ENCODE measurements around the gene EXOC6.

DNA sequence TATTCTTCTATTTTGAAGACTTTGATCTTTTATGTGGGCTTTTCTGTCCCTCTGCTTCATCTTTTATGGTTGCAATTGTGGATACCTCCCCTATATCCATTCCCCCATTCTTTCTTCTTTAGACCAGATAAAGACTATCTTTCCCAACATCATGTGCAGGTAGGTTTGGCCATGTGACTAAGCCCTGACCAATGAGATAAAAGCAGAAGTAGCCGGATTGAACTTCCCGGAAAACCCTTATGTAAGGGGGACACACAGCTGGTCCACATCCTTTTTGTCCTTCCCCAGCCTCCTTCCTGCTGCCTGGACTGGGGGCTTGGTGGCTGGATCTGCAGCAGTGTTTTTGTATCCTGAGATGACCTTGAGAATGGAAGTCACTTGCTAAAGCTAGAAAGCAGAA is 33.5 kb upstream of the EXOC6 start:
- TF ChIP-seq, protein P1, sequence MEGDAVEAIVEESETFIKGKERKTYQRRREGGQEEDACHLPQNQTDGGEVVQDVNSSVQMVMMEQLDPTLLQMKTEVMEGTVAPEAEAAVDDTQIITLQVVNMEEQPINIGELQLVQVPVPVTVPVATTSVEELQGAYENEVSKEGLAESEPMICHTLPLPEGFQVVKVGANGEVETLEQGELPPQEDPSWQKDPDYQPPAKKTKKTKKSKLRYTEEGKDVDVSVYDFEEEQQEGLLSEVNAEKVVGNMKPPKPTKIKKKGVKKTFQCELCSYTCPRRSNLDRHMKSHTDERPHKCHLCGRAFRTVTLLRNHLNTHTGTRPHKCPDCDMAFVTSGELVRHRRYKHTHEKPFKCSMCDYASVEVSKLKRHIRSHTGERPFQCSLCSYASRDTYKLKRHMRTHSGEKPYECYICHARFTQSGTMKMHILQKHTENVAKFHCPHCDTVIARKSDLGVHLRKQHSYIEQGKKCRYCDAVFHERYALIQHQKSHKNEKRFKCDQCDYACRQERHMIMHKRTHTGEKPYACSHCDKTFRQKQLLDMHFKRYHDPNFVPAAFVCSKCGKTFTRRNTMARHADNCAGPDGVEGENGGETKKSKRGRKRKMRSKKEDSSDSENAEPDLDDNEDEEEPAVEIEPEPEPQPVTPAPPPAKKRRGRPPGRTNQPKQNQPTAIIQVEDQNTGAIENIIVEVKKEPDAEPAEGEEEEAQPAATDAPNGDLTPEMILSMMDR (IDR thresholded peaks at IDR 0.05): no peak
- no peak for TF ChIP-seq POLR2AphosphoS5 (IDR thresholded peaks at IDR 0.05)
